Mucosa of rectum (tissue), 2 donors: ENCODE measurements around the gene DUS3L.

Source experiments
- H3K27ac ChIP-seq, 2 donors: one replicate each; pipeline ENCODE4 v1.7.0; 2013; ENCODE audit warnings: inconsistent platforms in 2 of 2, low read depth in 2 of 2, low read length in 2 of 2
- H3K27me3 ChIP-seq, 2 donors: one replicate each; pipeline ENCODE4 v1.7.0; 2013; ENCODE audit warnings: low read length in 2 of 2; ENCODE audit not compliant: control insufficient read depth in 2 of 2, insufficient read depth in 2 of 2
- H3K36me3 ChIP-seq, 2 donors: one replicate each; pipeline ENCODE4 v1.7.0; 2013; ENCODE audit warnings: low read length in 2 of 2; ENCODE audit not compliant: control insufficient read depth in 2 of 2, insufficient read depth in 2 of 2
- H3K4me1 ChIP-seq, 2 donors: one replicate each; pipeline ENCODE4 v1.7.0; 2013; ENCODE audit warnings: low read length in 2 of 2, mild to moderate bottlenecking in 1 of 2; ENCODE audit not compliant: control insufficient read depth in 2 of 2, insufficient read depth in 2 of 2
- H3K4me3 ChIP-seq, 2 donors: one replicate each; pipeline ENCODE4 v1.7.0; 2013; ENCODE audit warnings: low read length in 2 of 2
- H3K9ac ChIP-seq, 2 donors: one replicate each; pipeline ENCODE4 v1.7.0; 2013; ENCODE audit warnings: low read length in 2 of 2, low read depth in 1 of 2, mild to moderate bottlenecking in 1 of 2
- H3K9me3 ChIP-seq, 2 donors: one replicate each; pipeline ENCODE4 v1.7.0; 2013; ENCODE audit warnings: low read length in 2 of 2; ENCODE audit not compliant: control insufficient read depth in 2 of 2
- donor health status: healthy.
- donor health status: Normal muscosa, but diverticular disease.

The DUS3L gene

GRCh38 chr19:5828661-5829566 lies 38.0 kb upstream of the DUS3L start:
- H3K9ac ChIP-seq = peak overlapping the region; percentile 44 to 66
- H3K9me3 ChIP-seq = no peaks in the 10 kb centered on the region
- H3K27me3 ChIP-seq = no peaks in the 10 kb centered on the region
- peak overlapping the region; percentile 55 to 81 for H3K4me3 ChIP-seq
- peaks cover 11 to 19% of the 10 kb centered on the region in 2 donors for H3K4me1 ChIP-seq
- H3K27ac ChIP-seq = peak overlapping the region; percentile 80 to 85
- H3K36me3 ChIP-seq = peaks cover 5 to 12% of the 10 kb centered on the region in 2 donors

DNA sequence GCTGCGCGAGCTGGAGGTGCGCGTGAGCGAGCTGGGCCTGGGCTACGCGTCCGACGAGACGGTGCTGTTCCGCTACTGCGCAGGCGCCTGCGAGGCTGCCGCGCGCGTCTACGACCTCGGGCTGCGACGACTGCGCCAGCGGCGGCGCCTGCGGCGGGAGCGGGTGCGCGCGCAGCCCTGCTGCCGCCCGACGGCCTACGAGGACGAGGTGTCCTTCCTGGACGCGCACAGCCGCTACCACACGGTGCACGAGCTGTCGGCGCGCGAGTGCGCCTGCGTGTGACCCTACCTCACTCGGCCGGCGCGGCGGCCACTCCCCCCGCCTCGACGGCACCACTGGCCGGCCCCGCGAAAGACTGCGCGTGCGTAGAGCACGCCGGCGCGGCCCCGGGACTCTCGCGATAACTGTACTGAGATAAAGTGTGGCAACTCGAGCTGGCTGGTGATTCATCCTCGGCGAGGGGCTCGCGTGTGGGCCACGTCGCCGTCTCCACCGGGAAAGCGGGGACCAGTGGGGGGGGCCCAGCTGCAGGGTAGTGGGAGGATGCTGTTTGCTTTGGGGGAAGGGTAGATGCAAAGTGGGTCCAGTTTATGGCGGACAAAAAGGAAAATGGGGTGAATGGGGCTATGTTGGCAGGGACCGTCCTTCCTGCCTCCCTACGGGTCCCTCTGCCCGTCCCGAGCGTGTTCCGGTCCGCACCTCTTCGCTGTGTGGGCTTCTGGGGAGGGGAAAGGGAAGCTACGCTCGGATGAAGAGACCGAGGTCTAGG lies 37.1 kb upstream of the DUS3L start:
- Histone ChIP-seq H3K27me3 (no peaks in the 10 kb centered on the region), H3K9me3 (no peaks in the 10 kb centered on the region), H3K36me3 (peaks cover 5 to 12% of the 10 kb centered on the region in 2 donors), H3K4me1 (peaks cover 11 to 19% of the 10 kb centered on the region in 2 donors), H3K27ac (peak overlapping the region; percentile 80 to 85), H3K9ac (peak overlapping the region; percentile 44 to 66), H3K4me3 (peak overlapping the region; percentile 55 to 81)

GRCh38 chr19:5827342-5827890 lies 36.5 kb upstream of the DUS3L start:
- peak overlapping the region; percentile 80 to 85 for H3K27ac ChIP-seq

GRCh38 chr19:5826531-5827341 lies 35.8 kb upstream of the DUS3L start:
- peak overlapping the region; percentile 5 to 22 for H3K9ac ChIP-seq

More at GRCh38 chr19:5827342-5827890, 36.5 kb upstream of the DUS3L start:
- no peaks in the 10 kb centered on the region for H3K9me3 ChIP-seq
- H3K4me1 ChIP-seq = peaks cover 11 to 19% of the 10 kb centered on the region in 2 donors
- H3K36me3 ChIP-seq = peaks cover 0 to 7% of the 10 kb centered on the region in 2 donors
- H3K9ac ChIP-seq = peak overlapping the region; percentile 5 to 22
- no peaks in the 10 kb centered on the region for H3K27me3 ChIP-seq
- peak overlapping the region; percentile 55 to 81 for H3K4me3 ChIP-seq

GRCh38 chr19:5825178-5825577 lies 34.2 kb upstream of the DUS3L start:
- Histone ChIP-seq H3K27me3 (no peaks in the 10 kb centered on the region), H3K4me1 (peaks cover 11 to 19% of the 10 kb centered on the region in 2 donors)

More at GRCh38 chr19:5826531-5827341, 35.8 kb upstream of the DUS3L start:
- H3K27ac ChIP-seq = peak overlapping the region in 1 of 2 donors; percentile 85
- peak overlapping the region in 1 of 2 donors; percentile 81 for H3K4me3 ChIP-seq
- no peaks in the 10 kb centered on the region for H3K27me3 ChIP-seq
- no peaks in the 10 kb centered on the region for H3K9me3 ChIP-seq
- H3K36me3 ChIP-seq = peaks cover 0 to 7% of the 10 kb centered on the region in 2 donors
- H3K4me1 ChIP-seq = peaks cover 11 to 19% of the 10 kb centered on the region in 2 donors

GRCh38 chr19:5824751-5825150 lies 33.8 kb upstream of the DUS3L start:
- no peak overlapping the region for H3K9ac ChIP-seq
- H3K27ac ChIP-seq = no peak overlapping the region
- H3K4me1 ChIP-seq = peaks cover 11 to 18% of the 10 kb centered on the region in 2 donors

More at GRCh38 chr19:5825178-5825577, 34.2 kb upstream of the DUS3L start:
- H3K36me3 ChIP-seq = peaks cover 0 to under 1% of the 10 kb centered on the region in 2 donors
- H3K9ac ChIP-seq = no peak overlapping the region
- H3K4me3 ChIP-seq = no peak overlapping the region
- H3K9me3 ChIP-seq = no peaks in the 10 kb centered on the region
- H3K27ac ChIP-seq = no peak overlapping the region

DNA sequence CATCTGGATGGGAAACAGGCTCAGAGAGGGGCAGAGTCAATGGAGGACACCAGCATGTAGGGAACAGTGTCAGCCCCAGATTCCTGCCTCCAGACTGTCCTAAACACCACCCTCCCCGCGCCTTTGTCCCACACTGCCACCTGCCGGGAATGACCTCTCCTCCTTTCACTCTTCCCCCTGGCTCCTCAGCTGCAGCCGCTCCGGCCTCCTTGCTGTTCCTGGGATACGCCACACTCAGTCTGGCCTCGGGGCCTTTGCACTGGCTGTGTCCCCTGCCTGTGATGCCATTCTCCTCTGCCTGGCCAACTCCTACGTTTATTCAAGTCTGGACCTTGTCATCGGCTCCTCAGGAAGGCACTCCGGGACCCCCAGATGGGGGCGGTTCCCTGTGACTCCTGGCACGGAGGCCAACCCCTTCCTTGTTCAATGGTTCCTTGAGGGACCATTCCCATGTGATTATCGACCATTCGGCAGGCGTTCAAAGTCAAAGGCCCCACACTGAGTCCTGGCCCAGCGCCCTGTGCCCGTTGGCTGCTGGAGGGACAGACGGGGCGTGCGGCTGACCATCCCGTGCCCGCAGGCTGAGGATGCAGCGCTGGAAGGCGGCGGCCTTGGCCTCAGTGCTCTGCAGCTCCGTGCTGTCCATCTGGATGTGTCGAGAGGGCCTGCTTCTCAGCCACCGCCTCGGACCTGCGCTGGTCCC lies 32.8 kb upstream of the DUS3L start:
- H3K27ac ChIP-seq = no peak overlapping the region
- H3K36me3 ChIP-seq = no peaks in the 10 kb centered on the region
- no peaks in the 10 kb centered on the region for H3K9me3 ChIP-seq
- peaks cover 10 to 14% of the 10 kb centered on the region in 2 donors for H3K4me1 ChIP-seq
- no peak overlapping the region for H3K4me3 ChIP-seq
- no peak overlapping the region for H3K9ac ChIP-seq
- no peaks in the 10 kb centered on the region for H3K27me3 ChIP-seq

More at GRCh38 chr19:5824751-5825150, 33.8 kb upstream of the DUS3L start:
- Histone ChIP-seq H3K9me3 (no peaks in the 10 kb centered on the region), H3K4me3 (no peak overlapping the region), H3K27me3 (no peaks in the 10 kb centered on the region), H3K36me3 (no peaks in the 10 kb centered on the region)

DNA sequence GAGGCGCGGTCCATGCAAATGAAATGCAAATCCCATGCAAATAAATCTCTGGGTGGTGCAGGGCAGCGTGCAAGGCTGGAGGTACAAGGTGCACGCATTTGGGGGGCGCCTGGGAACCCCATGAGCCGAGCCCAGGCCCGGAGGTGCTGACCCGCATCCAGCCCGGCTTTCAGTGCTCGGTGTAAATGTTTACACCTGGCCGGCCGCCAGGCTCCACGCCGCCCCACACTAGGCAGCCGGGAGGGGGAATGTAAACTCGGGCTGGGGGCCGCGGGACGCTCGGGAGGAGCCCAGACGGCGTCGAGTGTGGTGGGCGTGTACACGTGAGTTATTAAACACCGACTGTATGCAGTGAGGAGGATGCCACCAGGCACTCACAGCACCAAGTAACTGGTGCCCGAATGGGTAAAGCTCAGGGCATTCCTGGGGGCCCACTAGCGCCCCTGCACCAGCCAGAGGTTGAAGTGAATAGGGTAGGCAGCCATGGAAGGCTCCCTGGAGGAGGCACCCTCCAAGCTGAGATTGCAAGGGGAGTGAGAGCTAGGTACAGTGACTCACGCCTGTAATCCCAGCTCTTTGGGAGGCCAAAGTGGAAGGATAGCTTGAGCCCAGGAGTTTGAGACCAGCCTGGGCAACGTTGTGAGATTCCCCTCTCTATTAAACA lies 31.4 kb upstream of the DUS3L start:
- H3K4me3 ChIP-seq = no peak overlapping the region
- H3K4me1 ChIP-seq = peaks cover 2 to 9% of the 10 kb centered on the region in 2 donors
- no peaks in the 10 kb centered on the region for H3K27me3 ChIP-seq
- H3K9me3 ChIP-seq = no peaks in the 10 kb centered on the region
- no peak overlapping the region for H3K27ac ChIP-seq
- no peaks in the 10 kb centered on the region for H3K36me3 ChIP-seq
- H3K9ac ChIP-seq = no peak overlapping the region
